HG02759 (cell line): Measurements from ENCODE around the gene NKIRAS2.
A peak's percentile ranks its signal among the peaks of the same experiment; 100 is the strongest.
"Not testable (repeated sequence)": the region's sequence is repeated elsewhere in the genome, so short reads cannot be mapped to it uniquely, and the experiment has no call there.

Source experiments
- ATAC-seq: cut with Tn5 transposase; IDR thresholded peaks from one replicate; pipeline ENCODE4 v1.9.1; 2021; ENCODE audit warnings: mild to moderate bottlenecking, moderate library complexity; ENCODE audit not compliant: unreplicated experiment

Gene NKIRAS2

DNA sequence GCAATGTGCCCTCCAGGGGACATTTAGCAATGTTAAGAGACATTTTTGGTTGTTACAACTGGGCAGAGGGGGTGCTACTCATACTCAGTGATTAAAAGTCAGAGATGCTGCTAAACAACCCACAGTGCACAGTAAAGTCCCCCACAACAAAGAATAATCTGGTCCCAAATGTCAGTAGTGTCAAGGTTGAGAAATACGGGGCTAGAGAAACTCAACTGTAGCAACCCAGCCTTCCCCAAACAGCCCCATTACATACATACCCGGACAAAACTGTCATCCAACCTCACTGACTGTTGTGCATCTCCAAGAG, 23.1 kb upstream of the NKIRAS2 start:
- ATAC-seq: no peak

- ATAC-seq: no peak
Measured at GRCh38 chr17:41998497-41998896, 21.4 kb upstream of the NKIRAS2 start.

DNA sequence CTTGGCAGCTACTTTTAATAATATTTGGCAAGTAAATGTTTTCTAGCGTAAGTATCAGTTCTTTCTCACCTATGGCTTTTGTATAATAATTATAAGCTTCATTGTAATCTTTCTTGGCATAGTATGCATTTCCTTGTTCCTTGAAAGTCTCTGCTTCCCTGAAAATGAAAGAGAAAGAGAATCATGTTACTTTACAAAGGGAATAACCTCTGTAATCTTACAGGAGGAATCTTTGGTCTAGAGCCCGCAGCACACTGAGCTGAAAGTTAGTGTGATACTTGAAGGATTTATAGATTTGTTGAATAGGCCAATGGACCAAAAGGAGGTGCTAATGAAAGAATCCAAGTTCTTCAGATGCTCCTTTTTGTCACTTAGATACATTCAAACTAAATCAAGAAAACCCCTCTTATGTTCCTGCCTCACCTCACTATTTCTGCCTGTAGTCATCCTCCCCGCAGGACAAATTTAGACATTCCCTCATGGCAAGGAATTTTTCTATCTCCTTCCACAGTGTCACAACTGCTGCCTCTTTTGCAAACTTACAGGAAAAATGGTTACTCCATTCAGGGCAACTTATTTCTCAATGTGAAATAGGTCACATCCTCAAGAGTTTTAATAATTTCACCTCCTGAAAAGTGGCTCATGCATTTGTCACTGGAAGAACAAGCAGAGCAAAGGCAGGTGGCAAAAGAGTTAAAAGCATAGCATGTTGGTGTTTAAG, 19.3 kb upstream of the NKIRAS2 start:
- ATAC-seq: no peak

DNA sequence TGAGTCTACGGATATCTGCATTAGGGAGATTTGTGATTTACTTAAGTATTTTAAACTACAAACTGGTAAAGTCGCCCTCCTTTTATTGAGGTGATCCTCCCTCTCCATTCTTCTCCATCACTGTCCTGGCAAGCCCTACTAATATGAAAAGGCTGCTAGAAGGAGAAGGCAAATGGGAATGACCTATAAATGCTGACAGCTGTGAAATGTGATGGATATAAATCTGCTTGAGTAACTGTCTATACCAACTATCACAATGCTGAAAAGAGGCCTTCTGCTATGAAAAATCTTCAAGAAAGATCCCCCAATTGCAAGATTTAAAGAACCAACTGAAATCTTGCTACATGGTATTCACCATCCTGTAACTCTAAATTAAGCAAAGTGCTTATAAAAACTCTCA, 18.2 kb upstream of the NKIRAS2 start:
- ATAC-seq: no peak

GRCh38 chr17:42002175-42002791, 17.6 kb upstream of the NKIRAS2 start:
- no peak for ATAC-seq

DNA sequence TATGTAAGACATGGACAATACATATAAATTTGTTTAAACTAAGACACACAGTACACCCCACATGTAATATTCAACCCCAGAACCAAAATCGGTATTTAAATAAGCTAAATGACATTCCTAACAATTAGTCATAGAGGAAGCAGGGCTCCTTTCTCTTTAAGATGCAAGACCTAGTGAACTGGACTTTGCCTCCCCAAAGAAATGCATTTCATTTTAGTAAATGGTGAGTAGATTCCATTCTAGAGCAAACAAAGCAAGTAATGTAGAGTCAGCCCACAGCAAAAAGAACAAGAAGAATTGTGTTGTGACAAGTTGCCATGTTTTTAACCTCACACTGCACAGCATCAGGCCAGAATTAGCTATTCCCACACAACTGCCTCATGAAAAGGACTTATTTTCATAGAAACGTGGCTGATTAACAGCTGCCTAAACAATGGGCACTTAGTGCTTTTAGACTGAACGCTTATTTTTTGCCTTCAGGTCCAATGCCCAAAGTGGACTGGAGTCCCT, 17.0 kb upstream of the NKIRAS2 start:
- ATAC-seq: no peak

- no peak for ATAC-seq
Measured at GRCh38 chr17:42005166-42005565, 14.7 kb upstream of the NKIRAS2 start.

- ATAC-seq: no peak
Measured at GRCh38 chr17:42009170-42009569, 10.7 kb upstream of the NKIRAS2 start.

- ATAC-seq: not testable (repeated sequence)
Measured at GRCh38 chr17:42010266-42010680, 9.6 kb upstream of the NKIRAS2 start.

GRCh38 chr17:42010898-42011516, 8.9 kb upstream of the NKIRAS2 start:
- ATAC-seq: no peak

GRCh38 chr17:42012363-42012762, 7.5 kb upstream of the NKIRAS2 start:
- not testable (repeated sequence) for ATAC-seq

DNA sequence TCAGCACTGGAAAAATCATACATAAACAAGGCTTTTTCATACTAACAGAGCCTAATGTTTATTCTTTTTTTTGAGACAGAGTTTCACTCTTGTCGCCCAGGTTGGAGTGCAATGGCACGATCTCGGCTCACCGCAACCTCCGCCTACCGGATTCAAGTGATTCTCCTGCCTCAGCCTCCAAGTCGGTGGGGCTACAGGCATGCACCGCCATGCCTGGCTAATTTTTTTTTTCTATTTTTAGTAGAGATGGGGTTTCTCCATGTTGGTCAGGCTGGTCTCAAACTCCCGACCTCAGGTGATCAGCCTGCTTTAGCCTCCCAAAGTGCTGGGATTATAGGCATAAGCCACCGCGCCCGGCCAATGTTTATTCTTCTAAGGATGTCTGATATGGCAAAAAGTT, 6.2 kb upstream of the NKIRAS2 start:
- not testable (repeated sequence) for ATAC-seq

DNA sequence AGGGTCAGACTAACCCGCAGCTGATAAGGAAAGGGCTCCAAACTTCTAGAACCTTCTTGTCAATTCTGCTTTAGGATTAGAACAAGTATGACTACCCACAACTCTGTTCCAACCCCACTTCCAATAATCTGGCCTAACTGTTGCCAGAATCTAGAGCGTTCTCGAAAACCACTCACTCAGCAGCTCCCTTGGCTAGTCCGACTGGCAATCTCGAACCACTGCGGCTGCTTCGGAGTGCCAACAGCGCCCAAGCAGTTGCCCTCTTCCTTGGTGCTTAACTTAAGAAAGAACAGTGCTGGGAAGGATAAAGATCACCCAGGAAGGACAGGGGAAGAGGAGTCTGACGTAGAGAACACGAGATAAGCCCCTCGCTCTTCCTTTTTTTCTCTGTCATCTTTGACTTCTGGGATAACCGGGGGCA, 3.5 kb upstream of the NKIRAS2 start:
- no peak for ATAC-seq

DNA sequence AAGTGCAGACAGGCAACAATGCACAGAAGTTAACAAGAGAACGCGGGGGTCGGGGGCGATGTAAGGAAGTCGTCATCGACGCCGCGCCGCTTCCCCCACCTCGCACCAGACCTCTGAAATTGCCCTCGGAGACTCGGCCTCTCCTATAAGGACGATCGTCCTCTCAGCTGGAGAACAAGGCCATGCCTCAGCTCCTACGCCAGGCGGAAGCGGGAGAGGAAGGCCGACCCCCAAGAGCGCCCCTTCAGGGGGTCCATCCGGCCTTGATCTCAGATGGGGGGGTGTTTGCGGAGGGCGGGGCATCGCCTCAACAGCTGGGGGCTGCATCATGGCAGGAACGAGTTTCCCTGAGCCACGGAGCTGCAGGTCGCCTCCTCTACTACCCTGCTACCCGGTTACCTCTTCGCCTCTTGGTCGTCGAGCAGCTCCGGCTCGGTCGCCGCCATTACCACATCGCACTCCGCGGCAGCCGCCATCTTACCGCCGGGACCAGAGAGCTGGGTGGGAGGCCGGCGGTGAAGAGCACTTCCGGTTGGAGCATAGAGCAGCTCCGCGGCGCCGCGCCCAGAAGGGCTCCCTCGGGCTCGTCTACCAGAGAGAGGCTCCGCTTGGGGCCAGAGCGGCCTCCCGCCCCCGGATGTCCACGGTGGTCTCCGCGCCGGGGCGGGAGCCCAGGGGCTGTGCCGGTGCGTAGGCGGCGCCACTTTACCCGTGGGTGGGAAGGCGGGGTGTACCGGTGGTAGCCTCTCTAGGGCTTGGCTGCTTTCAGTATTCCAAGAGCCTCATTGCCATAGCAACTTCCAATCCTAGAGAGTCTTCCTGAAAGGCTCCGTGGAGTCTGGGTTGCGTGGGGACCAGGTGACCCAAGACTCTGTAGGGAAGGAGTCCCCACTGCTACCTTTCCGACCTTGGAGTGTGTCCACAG, 2.7 kb upstream of the NKIRAS2 start, which contains the start of gene DNAJC7:
Gene DNAJC7, minus strand, starts transcription at position 499 of the 925 bp plus-strand sequence. Its CDS starts 23 bp downstream, at position 476.
- peak; percentile 84 for ATAC-seq

DNA sequence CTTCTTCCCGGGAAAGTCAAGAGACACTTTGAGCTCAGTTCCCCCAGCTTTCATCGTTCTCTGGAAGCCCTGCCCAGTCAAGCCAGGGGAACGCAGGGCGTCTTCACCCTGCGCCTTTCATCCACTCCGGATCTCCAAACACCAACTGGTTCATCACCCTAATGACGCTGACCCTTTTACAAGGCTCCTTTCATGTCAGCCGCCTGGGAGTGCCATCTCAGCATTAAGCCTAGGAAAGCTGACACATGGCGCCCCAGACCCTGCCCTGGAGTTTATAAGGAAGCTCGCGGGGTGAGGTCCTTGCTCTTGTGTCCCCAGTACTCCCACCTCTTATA, 2.1 kb upstream of the NKIRAS2 start:
- ATAC-seq: no peak

- ATAC-seq: no peak
Measured at GRCh38 chr17:42018339-42018738, 1.6 kb upstream of the NKIRAS2 start.

GRCh38 chr17:42018988-42019387, 902 bp upstream of the NKIRAS2 start:
- no peak for ATAC-seq

- not testable (repeated sequence) for ATAC-seq
Measured at GRCh38 chr17:42020845-42021244, 955 bp downstream of the NKIRAS2 start.

DNA sequence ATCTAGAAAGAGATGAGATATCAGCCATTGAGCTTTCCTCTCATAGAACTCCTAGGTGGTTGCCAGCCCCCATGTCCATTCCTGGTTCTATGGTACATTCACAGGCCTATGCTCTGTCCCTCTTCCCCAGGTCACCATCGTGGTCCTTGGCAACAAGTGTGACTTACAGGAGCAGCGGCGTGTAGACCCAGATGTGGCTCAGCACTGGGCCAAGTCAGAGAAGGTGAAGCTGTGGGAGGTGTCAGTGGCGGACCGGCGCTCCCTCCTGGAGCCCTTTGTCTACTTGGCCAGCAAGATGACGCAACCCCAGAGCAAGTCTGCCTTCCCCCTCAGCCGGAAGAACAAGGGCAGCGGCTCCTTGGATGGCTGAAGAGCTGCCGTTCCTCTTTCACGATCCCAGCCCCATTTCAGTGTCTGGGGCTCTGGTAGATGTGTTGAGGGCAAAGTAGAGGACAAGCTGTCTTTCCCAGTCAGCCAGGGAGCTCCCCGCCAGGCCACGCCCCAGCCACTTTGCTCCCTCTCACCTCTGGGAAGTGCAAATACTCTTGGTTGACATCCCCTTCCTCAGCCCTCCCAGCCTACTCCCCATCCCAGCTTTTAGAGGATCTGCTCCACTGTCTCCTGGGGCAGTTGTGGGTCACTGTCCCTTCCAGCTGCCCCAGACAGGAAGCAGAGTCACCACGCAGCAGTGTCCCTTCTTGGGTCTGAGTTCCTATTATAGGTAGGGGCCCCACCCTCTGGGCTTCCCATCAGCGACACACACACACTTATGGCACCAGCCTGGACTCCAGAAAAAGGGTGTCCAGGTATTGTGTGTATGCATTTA, 3.8 kb downstream of the NKIRAS2 start:
- no peak for ATAC-seq

DNA sequence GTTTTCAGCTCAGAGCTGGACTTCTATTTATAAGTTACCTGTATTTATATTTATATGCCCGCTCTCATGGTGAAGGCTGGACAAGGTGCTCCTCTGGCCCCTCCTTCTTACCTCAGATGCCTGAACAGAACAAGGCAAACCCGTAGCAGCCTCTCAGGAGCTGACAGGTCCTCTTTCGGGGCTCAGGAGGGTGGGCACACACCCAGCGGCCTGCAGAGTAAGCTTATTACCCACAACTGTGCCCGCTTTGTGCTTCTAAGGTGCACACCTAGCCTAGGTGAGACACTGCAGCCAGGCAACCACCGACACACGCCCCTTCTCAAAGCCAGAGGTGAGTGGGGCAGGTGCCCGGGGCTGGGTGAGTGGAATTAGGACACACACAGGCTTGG, 5.3 kb downstream of the NKIRAS2 start:
- ATAC-seq: no peak
